ENCODE data around the gene LMBR1L. TPM values are rescaled to one million over a fixed set of nuclear protein-coding genes. Genes with fewer than 3 reads are reported as not detected.

LMBR1L gene
- total and polyA plus RNA-seq, 2 of the 13 experiments (the other 11 are each of a cell fraction or from before 2014, with no cell fraction given), result 12.2 to 65.9 TPM

DNA sequence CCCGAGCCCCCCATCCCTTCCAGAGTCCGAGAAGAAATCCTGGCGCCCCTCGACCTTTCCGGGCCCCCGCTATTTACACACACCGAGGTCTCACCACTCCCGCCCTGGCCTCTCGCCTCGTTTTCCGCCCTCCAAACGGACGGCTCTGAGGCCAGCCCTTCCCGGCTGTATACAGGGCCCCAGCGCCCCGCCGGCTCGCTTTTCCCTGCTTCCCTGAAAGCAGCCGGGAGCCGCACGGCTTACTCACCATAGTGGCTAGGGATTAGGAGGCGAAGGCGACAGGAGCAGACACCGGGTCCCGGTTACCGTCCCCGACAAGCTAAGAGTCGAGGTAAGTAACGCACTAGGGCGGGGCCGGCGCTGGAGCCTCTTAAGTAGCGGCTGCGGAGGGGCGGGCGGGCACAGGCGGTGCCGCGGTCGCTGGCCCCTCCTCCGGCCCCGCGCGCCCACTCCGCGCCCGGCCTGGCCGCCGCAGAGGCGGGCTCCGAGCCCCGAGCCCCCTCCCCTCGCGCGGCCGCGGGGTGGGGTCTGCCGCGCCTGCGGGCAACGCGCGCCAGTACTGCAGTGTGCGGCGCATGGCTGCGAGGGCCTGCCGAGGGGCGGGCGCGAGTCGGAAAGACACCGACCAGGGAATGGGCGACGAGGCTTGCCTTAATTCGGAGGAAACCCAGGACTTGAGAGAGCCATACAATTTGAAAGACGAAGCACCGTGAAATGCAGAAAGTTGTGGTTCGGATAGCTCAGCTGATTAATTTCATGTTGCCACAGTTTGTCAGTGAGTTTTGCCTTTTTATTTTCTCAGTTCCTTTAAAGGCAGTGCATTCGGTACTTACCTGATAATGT is 20.6 kb upstream of the LMBR1L start, which contains the start of gene TUBA1B (continued):
- TF ChIP-seq, protein P1, sequence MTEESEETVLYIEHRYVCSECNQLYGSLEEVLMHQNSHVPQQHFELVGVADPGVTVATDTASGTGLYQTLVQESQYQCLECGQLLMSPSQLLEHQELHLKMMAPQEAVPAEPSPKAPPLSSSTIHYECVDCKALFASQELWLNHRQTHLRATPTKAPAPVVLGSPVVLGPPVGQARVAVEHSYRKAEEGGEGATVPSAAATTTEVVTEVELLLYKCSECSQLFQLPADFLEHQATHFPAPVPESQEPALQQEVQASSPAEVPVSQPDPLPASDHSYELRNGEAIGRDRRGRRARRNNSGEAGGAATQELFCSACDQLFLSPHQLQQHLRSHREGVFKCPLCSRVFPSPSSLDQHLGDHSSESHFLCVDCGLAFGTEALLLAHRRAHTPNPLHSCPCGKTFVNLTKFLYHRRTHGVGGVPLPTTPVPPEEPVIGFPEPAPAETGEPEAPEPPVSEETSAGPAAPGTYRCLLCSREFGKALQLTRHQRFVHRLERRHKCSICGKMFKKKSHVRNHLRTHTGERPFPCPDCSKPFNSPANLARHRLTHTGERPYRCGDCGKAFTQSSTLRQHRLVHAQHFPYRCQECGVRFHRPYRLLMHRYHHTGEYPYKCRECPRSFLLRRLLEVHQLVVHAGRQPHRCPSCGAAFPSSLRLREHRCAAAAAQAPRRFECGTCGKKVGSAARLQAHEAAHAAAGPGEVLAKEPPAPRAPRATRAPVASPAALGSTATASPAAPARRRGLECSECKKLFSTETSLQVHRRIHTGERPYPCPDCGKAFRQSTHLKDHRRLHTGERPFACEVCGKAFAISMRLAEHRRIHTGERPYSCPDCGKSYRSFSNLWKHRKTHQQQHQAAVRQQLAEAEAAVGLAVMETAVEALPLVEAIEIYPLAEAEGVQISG (CRISPR knock-in tag; IDR thresholded peaks at IDR 0.05), result peak; percentile 61
- TF ChIP-seq POLR2G (IDR thresholded peaks at IDR 0.05; ENCODE audit: low read depth, low read length), result peak; percentile 99
- TF ChIP-seq ASH2L (IDR thresholded peaks at IDR 0.05; ENCODE audit: insufficient read length, low read depth, low read length), result peak; percentile 76
- TF ChIP-seq ZBTB8A (CRISPR knock-in tag; IDR thresholded peaks at IDR 0.05; ENCODE audit: borderline replicate concordance, low read depth), result no peak; the same call in 1 of the 2 replicates
- TF ChIP-seq WIZ (CRISPR knock-in tag; IDR thresholded peaks at IDR 0.05), result no peak
- TF ChIP-seq, protein P2, sequence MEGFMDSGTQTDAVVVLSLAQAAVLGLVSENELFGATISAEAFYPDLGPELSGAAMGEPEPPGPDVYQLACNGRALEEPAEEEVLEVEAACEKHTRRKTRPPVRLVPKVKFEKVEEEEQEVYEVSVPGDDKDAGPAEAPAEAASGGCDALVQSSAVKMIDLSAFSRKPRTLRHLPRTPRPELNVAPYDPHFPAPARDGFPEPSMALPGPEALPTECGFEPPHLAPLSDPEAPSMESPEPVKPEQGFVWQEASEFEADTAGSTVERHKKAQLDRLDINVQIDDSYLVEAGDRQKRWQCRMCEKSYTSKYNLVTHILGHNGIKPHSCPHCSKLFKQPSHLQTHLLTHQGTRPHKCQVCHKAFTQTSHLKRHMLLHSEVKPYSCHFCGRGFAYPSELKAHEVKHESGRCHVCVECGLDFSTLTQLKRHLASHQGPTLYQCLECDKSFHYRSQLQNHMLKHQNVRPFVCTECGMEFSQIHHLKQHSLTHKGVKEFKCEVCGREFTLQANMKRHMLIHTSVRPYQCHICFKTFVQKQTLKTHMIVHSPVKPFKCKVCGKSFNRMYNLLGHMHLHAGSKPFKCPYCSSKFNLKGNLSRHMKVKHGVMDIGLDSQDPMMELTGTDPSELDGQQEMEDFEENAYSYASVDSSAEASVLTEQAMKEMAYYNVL (CRISPR knock-in tag; IDR thresholded peaks at IDR 0.05; ENCODE audit: borderline replicate concordance), result no peak
- no peak for TF ChIP-seq ZFP62 (CRISPR knock-in tag; IDR thresholded peaks at IDR 0.05)
- no peak for TF ChIP-seq CEBPB (IDR thresholded peaks at IDR 0.05; ENCODE audit: borderline replicate concordance, low read depth, low read length)
- TF ChIP-seq POLR2AphosphoS5 (IDR thresholded peaks at IDR 0.05; ENCODE audit: low read depth, low read length), result peak; percentile 99
- no peak; the same call in 1 of the 2 replicates for TF ChIP-seq CC2D1A (CRISPR knock-in tag; IDR thresholded peaks at IDR 0.05)
- no peak for TF ChIP-seq ONECUT2 (CRISPR knock-in tag; IDR thresholded peaks at IDR 0.05)
- peak; percentile 72 for TF ChIP-seq KMT2B (CRISPR knock-in tag; IDR thresholded peaks at IDR 0.05)
- TF ChIP-seq SAFB2 (CRISPR knock-in tag; IDR thresholded peaks at IDR 0.05; ENCODE audit: borderline replicate concordance, low read depth), result peak; percentile 2; the same call in 1 of the 2 replicates
- peak; percentile 65 for TF ChIP-seq ETV6 (CRISPR knock-in tag; conservative IDR thresholded peaks at IDR 0.05)
- TF ChIP-seq, protein P3, sequence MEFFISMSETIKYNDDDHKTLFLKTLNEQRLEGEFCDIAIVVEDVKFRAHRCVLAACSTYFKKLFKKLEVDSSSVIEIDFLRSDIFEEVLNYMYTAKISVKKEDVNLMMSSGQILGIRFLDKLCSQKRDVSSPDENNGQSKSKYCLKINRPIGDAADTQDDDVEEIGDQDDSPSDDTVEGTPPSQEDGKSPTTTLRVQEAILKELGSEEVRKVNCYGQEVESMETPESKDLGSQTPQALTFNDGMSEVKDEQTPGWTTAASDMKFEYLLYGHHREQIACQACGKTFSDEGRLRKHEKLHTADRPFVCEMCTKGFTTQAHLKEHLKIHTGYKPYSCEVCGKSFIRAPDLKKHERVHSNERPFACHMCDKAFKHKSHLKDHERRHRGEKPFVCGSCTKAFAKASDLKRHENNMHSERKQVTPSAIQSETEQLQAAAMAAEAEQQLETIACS (CRISPR knock-in tag; IDR thresholded peaks at IDR 0.05), result no peak
- TF ChIP-seq, protein P4, sequence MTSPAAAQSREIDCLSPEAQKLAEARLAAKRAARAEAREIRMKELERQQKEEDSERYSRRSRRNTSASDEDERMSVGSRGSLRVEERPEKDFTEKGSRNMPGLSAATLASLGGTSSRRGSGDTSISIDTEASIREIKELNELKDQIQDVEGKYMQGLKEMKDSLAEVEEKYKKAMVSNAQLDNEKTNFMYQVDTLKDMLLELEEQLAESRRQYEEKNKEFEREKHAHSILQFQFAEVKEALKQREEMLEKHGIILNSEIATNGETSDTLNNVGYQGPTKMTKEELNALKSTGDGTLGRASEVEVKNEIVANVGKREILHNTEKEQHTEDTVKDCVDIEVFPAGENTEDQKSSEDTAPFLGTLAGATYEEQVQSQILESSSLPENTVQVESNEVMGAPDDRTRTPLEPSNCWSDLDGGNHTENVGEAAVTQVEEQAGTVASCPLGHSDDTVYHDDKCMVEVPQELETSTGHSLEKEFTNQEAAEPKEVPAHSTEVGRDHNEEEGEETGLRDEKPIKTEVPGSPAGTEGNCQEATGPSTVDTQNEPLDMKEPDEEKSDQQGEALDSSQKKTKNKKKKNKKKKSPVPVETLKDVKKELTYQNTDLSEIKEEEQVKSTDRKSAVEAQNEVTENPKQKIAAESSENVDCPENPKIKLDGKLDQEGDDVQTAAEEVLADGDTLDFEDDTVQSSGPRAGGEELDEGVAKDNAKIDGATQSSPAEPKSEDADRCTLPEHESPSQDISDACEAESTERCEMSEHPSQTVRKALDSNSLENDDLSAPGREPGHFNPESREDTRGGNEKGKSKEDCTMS (CRISPR knock-in tag; conservative IDR thresholded peaks at IDR 0.05), result no peak
- TF ChIP-seq, protein P5, sequence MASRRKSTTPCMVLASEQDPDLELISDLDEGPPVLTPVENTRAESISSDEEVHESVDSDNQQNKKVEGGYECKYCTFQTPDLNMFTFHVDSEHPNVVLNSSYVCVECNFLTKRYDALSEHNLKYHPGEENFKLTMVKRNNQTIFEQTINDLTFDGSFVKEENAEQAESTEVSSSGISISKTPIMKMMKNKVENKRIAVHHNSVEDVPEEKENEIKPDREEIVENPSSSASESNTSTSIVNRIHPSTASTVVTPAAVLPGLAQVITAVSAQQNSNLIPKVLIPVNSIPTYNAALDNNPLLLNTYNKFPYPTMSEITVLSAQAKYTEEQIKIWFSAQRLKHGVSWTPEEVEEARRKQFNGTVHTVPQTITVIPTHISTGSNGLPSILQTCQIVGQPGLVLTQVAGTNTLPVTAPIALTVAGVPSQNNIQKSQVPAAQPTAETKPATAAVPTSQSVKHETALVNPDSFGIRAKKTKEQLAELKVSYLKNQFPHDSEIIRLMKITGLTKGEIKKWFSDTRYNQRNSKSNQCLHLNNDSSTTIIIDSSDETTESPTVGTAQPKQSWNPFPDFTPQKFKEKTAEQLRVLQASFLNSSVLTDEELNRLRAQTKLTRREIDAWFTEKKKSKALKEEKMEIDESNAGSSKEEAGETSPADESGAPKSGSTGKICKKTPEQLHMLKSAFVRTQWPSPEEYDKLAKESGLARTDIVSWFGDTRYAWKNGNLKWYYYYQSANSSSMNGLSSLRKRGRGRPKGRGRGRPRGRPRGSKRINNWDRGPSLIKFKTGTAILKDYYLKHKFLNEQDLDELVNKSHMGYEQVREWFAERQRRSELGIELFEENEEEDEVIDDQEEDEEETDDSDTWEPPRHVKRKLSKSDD (CRISPR knock-in tag; IDR thresholded peaks at IDR 0.05; ENCODE audit: low read depth), result 0 out of 2 replicates have a peak, but pooled peaks have one; percentile 13
